WTC11 (cell line): Measurements from ENCODE around the gene CCL23. TPM values are rescaled to one million over a fixed set of nuclear protein-coding genes. Genes with fewer than 3 reads are reported as not detected.

Experiments
- ATAC-seq: fragments of 200-7000 bp; cut with Tn5 transposase; 2 replicates; pipeline ENCODE4 v1.10.0; 2021; ENCODE audit warnings: mild to moderate bottlenecking, moderate library complexity
- CTCF ChIA-PET: fragments of 300-600 bp; sonication (Branson Sonifier 250); formaldehyde crosslinking; loops from one replicate; lab custom pipeline; 2021; ENCODE audit warnings: antibody characterized with exemption; lab: Charles Lee
- POLR2A ChIA-PET: fragments of 350-600 bp; sonication (Branson Sonifier 250); formaldehyde crosslinking; loops from one replicate; lab custom pipeline; 2021; ENCODE audit warnings: antibody characterized with exemption; lab: Charles Lee
- DNase-seq: peaks from one replicate; pipeline ENCODE4 v3.0.0; 2021; ENCODE audit warnings: low spot score
- H3K27ac Mint-ChIP-seq: 2 replicates; pipeline ENCODE4 v1.8.0; 2021; ENCODE audit warnings: mixed read lengths
- H3K27me3 Mint-ChIP-seq: 2 replicates; pipeline ENCODE4 v1.8.0; 2021; ENCODE audit warnings: low read depth, mild to moderate bottlenecking, moderate library complexity, mixed read lengths
- H3K36me3 Mint-ChIP-seq: 2 replicates; pipeline ENCODE4 v1.8.0; 2021; ENCODE audit warnings: mixed read lengths
- H3K4me1 Mint-ChIP-seq: 2 replicates; pipeline ENCODE4 v1.8.0; 2022; ENCODE audit warnings: mixed read lengths
- H3K4me3 Mint-ChIP-seq: 2 replicates; pipeline ENCODE4 v1.8.0; 2021; ENCODE audit warnings: mild to moderate bottlenecking, moderate library complexity, mixed read lengths
- H3K9me3 Mint-ChIP-seq: 2 replicates; pipeline ENCODE4 v1.8.0; 2021; ENCODE audit warnings: mixed read lengths
- AFF4 ChIP-seq: sonication (generic); formaldehyde crosslinking; IDR thresholded peaks from 2 replicates; pipeline ENCODE4 v1.8.1; 2023; ENCODE audit warnings: mild to moderate bottlenecking, missing genetic modification reagents, borderline replicate concordance
- ATF3 ChIP-seq: sonication (generic); formaldehyde crosslinking; conservative IDR thresholded peaks from 2 replicates; pipeline ENCODE4 v1.8.1; 2022; ENCODE audit warnings: mild to moderate bottlenecking, missing genetic modification reagents
- E2F5 ChIP-seq: sonication (generic); formaldehyde crosslinking; IDR thresholded peaks from 2 replicates; pipeline ENCODE4 v1.8.1; 2022; ENCODE audit warnings: mild to moderate bottlenecking, moderate library complexity, missing genetic modification reagents
- ETV6 ChIP-seq: sonication (generic); formaldehyde crosslinking; IDR thresholded peaks from 2 replicates; pipeline ENCODE4 v1.8.1; 2022; ENCODE audit warnings: mild to moderate bottlenecking, missing genetic modification reagents
- GABPB1 ChIP-seq: sonication (generic); formaldehyde crosslinking; IDR thresholded peaks from 2 replicates; pipeline ENCODE4 v1.8.1; 2023; ENCODE audit warnings: mild to moderate bottlenecking, missing genetic modification reagents
- IRF2 ChIP-seq: sonication (generic); formaldehyde crosslinking; IDR thresholded peaks from 2 replicates; pipeline ENCODE4 v1.8.0; 2022; ENCODE audit warnings: low read depth, missing genetic modification reagents, borderline replicate concordance
- JAZF1 ChIP-seq: fragments of 250-450 bp; sonication (Bioruptor Pico); IDR thresholded peaks from 2 replicates; pipeline ENCODE4 v1.9.0; 2021; ENCODE audit warnings: moderate library complexity, mild to moderate bottlenecking, inconsistent platforms
- NR3C1 ChIP-seq: sonication (generic); formaldehyde crosslinking; conservative IDR thresholded peaks from 2 replicates; pipeline ENCODE4 v1.8.1; 2023; ENCODE audit warnings: low read depth, mild to moderate bottlenecking, missing genetic modification reagents
- OVOL2 ChIP-seq: fragments of 250-450 bp; sonication (Bioruptor Pico); IDR thresholded peaks from 2 replicates; pipeline ENCODE4 v1.9.0; 2021; ENCODE audit warnings: mild to moderate bottlenecking, borderline replicate concordance
- PRDM15 ChIP-seq: sonication (generic); formaldehyde crosslinking; IDR thresholded peaks from 2 replicates; pipeline ENCODE4 v1.8.0; 2022; ENCODE audit warnings: missing genetic modification reagents
- PRRX2 ChIP-seq: fragments of 250-450 bp; sonication (Bioruptor Pico); IDR thresholded peaks from 2 replicates; pipeline ENCODE4 v1.8.0; 2021; ENCODE audit warnings: mild to moderate bottlenecking
- RORB ChIP-seq: fragments of 250-450 bp; sonication (Bioruptor Pico); IDR thresholded peaks from 2 replicates; pipeline ENCODE4 v1.9.0; 2021; ENCODE audit warnings: mild to moderate bottlenecking
- ZBTB43 ChIP-seq: sonication (generic); formaldehyde crosslinking; IDR thresholded peaks from 2 replicates; pipeline ENCODE4 v1.8.1; 2023; ENCODE audit warnings: mild to moderate bottlenecking, missing genetic modification reagents
- ZNF263 ChIP-seq: sonication (generic); formaldehyde crosslinking; IDR thresholded peaks from 2 replicates; pipeline ENCODE4 v1.8.1; 2022; ENCODE audit warnings: low read depth, mild to moderate bottlenecking, moderate library complexity, missing genetic modification reagents
- ZNF396 ChIP-seq: fragments of 250-450 bp; sonication (Bioruptor Pico); IDR thresholded peaks from 2 replicates; pipeline ENCODE4 v1.8.0; 2021; ENCODE audit warnings: mild to moderate bottlenecking, moderate library complexity, borderline replicate concordance
- ZNF671 ChIP-seq: fragments of 250-450 bp; sonication (Bioruptor Pico); IDR thresholded peaks from 2 replicates; pipeline ENCODE4 v1.8.0; 2021; ENCODE audit warnings: mild to moderate bottlenecking
- total RNA-seq: library from RNA; stranded (reverse); gene quantifications from 3 replicates; pipeline ENCODE4 v1.2.3, GENCODE V29; 2021
- TF ChIP-seq, protein P1 (sequence below): sonication (generic); formaldehyde crosslinking; IDR thresholded peaks from 2 replicates; pipeline ENCODE4 v1.8.0; 2023; ENCODE audit warnings: missing genetic modification reagents
- TF ChIP-seq, protein P2 (sequence below): sonication (generic); formaldehyde crosslinking; IDR thresholded peaks from 2 replicates; pipeline ENCODE4 v1.8.1; 2022; ENCODE audit warnings: mild to moderate bottlenecking, missing genetic modification reagents, moderate library complexity, borderline replicate concordance

The CCL23 gene
- total RNA-seq, 1 experiment from 2014 or later = not detected

GRCh38 chr17:36059406-36059805, 41.6 kb upstream of the CCL23 start:
- Mint-ChIP-seq H3K27me3 (no peaks in the 10 kb centered on the region; the same call in 1 of the 2 replicates), H3K4me1 (no peaks in the 10 kb centered on the region), H3K36me3 (no peaks in the 10 kb centered on the region), H3K4me3 (no peak overlapping the region), H3K9me3 (peaks cover 4% of the 10 kb centered on the region)
- no peak for ATAC-seq
- POLR2A ChIA-PET = interaction anchor here (0.6 kb wide), 1 partner anchor 17 kb away, joined by 3 read pairs; no protein-coding TSS in a partner anchor
- CTCF ChIA-PET = interaction anchor here (1.4 to 2.9 kb wide), 2 partner anchors 13 to 424 kb away, joined by 3 to 15 read pairs; no protein-coding TSS in a partner anchor
- no peak for DNase-seq
- TF ChIP-seq ZBTB43 (CRISPR knock-in tag) (no peak), RORB (CRISPR knock-in tag) (no peak), PRRX2 (CRISPR knock-in tag) (no peak), ATF3 (CRISPR knock-in tag) (no peak), ZNF263 (no peak), JAZF1 (CRISPR knock-in tag) (no peak), AFF4 (CRISPR knock-in tag) (no peak), NR3C1 (CRISPR knock-in tag) (no peak), E2F5 (CRISPR knock-in tag) (no peak), PRDM15 (CRISPR knock-in tag) (no peak), IRF2 (no peak), ZNF396 (CRISPR knock-in tag) (no peak), OVOL2 (CRISPR knock-in tag) (no peak), ETV6 (CRISPR knock-in tag) (no peak), GABPB1 (CRISPR knock-in tag) (no peak), ZNF671 (no peak)
- TF ChIP-seq, protein P1, sequence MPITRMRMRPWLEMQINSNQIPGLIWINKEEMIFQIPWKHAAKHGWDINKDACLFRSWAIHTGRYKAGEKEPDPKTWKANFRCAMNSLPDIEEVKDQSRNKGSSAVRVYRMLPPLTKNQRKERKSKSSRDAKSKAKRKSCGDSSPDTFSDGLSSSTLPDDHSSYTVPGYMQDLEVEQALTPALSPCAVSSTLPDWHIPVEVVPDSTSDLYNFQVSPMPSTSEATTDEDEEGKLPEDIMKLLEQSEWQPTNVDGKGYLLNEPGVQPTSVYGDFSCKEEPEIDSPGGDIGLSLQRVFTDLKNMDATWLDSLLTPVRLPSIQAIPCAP = no peak
- TF ChIP-seq, protein P2, sequence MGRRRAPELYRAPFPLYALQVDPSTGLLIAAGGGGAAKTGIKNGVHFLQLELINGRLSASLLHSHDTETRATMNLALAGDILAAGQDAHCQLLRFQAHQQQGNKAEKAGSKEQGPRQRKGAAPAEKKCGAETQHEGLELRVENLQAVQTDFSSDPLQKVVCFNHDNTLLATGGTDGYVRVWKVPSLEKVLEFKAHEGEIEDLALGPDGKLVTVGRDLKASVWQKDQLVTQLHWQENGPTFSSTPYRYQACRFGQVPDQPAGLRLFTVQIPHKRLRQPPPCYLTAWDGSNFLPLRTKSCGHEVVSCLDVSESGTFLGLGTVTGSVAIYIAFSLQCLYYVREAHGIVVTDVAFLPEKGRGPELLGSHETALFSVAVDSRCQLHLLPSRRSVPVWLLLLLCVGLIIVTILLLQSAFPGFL = no peak
- TF ChIP-seq, all 79 proteins: peak for 0
- no peak overlapping the region for H3K27ac Mint-ChIP-seq
